VCaP (cell line): ENCODE results near the gene INKA2.
A peak's percentile ranks its signal among the peaks of the same experiment; 100 is the strongest.

Experiments used
- H3K27ac ChIP-seq: fragments of 450-650 bp; 2 replicates; pipeline ENCODE4 v1.5.1; 2017
- TF ChIP-seq, protein P1 (sequence below): fragments of 450-650 bp; conservative IDR thresholded peaks from 2 replicates; pipeline ENCODE4 v1.5.1; 2017; ENCODE audit warnings: mild to moderate bottlenecking, moderate library complexity

INKA2 gene

DNA sequence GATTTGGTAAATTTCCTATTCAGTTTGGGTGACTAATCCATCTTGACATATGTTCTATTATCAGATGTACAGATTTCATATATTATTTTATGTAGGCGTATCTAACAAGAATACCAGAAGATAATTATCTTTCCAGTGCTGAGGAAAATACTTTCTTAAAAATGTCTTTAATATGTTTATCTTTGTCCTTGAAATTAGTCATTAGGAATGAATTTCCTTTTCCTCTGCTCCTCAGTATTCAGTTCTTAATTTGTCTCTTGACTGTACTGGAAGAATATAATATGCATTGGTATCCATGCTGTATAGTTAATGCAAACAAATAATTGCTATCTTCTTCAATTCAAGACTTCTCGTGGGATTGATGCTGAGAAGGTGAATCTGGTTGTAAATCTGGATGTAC, 23.1 kb upstream of the INKA2 start:
- TF ChIP-seq, protein P1, sequence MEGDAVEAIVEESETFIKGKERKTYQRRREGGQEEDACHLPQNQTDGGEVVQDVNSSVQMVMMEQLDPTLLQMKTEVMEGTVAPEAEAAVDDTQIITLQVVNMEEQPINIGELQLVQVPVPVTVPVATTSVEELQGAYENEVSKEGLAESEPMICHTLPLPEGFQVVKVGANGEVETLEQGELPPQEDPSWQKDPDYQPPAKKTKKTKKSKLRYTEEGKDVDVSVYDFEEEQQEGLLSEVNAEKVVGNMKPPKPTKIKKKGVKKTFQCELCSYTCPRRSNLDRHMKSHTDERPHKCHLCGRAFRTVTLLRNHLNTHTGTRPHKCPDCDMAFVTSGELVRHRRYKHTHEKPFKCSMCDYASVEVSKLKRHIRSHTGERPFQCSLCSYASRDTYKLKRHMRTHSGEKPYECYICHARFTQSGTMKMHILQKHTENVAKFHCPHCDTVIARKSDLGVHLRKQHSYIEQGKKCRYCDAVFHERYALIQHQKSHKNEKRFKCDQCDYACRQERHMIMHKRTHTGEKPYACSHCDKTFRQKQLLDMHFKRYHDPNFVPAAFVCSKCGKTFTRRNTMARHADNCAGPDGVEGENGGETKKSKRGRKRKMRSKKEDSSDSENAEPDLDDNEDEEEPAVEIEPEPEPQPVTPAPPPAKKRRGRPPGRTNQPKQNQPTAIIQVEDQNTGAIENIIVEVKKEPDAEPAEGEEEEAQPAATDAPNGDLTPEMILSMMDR = no peak
- H3K27ac ChIP-seq = no peak overlapping the region

DNA sequence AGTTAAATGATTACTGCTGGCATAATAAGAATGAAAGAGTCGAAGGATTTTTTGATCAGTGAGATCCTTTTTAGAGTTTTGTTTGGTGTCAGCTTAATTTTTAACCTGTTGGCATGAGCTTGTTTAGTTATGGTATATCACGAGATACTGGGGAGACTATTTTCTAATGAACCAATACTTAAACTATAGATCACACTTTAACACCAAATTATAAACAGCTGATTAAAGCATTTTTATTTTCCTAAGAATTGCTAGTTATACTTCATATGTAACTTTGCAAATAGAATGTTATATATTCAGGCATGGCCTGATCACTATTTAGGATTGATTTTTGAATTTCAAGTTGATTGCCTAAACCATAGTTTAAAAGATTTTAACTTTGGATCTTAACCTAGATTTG, 22.5 kb upstream of the INKA2 start:
- TF ChIP-seq, protein P1 = no peak
- H3K27ac ChIP-seq = no peak overlapping the region

DNA sequence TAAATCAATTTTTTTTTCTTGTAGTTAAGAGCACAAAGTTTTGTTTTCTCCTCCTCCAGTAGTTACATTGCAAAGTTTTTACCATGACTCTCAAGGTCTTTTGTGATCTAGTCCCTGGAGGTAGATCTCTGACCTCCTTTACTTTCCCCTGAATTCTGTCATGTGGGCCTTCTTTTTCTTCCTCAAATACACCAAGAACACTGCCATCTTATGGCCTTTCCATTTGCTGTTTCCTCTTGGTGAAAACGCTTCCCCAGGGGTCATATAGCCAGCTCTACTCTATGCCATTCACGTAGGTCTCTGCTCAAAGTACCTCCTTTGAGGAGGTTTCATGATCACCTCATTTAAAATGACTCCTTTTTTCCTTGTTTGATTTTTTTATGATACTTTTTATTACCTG, 19.2 kb upstream of the INKA2 start:
- TF ChIP-seq, protein P1 = peak; percentile 32; the same call in 1 of the 2 replicates
- no peak overlapping the region for H3K27ac ChIP-seq

DNA sequence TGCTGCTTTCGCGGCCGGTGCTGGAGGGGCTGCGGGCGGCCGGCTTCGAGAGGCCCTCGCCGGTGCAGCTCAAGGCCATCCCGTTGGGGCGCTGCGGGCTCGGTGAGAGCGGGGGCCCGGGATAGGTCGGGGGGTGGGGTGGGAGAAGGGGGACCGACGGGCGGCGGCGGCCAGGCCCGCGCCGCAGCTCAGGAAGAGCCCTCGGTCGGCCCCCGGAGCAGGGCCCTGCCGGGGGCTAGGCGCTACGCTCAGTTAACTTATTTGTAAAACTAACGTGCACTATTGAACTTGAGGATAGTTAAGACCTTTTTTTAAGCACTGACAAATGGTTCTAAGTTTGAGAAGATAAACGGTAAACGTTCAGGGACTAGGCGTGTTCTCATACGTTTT, 16.9 kb upstream of the INKA2 start:
- H3K27ac ChIP-seq = peak overlapping the region; percentile 99
- TF ChIP-seq, protein P1 = no peak

DNA sequence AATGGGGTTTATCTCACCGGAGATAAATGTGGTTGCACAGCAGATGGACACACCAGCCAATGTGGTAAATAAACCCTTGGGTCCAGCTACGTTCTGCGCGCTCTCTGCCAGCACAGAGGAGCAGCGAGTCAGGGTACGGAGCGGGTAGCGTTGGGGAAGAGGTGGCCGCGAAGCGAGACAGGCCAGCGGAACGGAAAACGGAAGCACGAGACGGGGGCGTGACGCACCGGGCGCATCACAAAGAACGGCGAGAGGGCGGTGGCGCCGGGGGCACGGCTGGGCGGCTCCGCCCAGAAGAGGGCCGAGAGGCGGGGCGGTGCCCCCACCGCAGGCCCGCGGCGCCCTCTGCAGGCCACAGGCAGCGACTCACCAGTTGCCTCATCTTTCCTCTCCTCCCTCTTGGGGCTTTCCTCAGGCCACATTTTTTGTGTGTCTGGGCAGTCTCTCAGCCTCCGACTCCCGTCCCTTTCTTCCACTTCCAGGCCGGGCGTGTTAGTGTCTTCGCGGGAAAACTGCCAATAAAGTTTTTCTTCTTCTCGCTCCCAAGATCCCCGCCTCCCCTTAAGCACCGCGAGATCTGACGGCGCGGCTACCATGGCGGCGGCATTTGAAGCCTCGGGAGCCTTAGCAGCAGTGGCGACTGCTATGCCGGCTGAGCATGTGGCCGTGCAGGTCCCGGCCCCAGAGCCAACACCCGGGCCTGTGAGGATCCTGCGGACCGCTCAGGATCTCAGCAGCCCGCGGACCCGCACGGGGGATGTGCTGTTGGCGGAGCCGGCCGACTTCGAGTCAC, 16.3 kb upstream of the INKA2 start, which contains the start of gene DDX20:
Gene DDX20, plus strand, starts transcription at position 571 of the 793 bp plus-strand sequence. Its CDS starts 24 bp downstream, at position 595.
- TF ChIP-seq, protein P1 = peak; percentile 95

DNA sequence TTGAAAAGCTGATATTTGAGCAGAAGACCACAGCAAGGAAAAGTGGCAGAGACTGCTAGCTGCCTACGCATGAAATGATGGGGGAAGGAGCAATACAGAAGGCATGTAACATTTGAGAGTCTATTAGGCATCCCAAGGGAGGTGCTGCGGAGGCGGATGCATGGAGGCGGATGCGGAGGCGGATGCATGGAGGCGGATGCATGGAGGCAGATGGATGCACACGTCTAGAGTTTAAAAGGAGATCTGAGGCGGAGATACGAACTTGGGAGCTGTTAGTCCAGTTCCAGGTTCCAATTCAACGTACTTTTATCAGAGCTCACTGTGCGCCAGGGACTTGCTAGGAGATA, 15.8 kb upstream of the INKA2 start:
- H3K27ac ChIP-seq = peak overlapping the region; percentile 99
- TF ChIP-seq, protein P1 = no peak

More for the DNA sequence above, 16.3 kb upstream of the INKA2 start, which contains the start of gene DDX20:
- peak within 1 kb of the TSS; percentile 99 for H3K27ac ChIP-seq

DNA sequence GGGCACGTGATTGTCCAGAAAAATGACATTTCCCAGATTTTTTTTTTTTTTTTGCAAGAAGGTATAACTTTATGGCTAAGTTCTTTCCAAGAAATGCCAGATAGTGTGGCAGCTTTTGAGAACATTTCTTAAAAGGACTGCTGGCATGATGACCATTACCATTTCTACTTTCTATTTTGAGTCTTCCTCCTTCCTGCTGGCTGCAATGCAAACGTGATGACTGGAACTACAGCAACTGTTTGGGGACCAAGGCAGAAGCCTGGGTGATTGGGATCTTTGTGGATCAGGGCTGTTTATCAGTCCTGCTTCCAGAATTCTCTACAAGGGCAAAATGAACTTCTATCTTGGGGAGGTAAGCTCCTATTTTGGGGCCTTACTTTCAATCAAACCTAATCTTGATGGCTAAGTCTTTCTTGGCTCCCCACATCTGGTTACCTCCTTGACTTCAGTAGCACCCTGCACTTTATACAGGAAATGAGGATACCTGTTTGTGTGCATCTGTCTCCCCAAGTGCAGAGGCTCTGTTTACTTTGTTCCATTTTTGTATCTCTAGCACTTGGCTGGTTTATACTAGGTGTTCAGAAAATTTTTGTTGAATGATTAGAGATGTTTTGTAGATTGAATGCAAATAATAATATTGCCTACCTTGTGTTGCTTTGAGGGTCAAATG, 12.8 kb upstream of the INKA2 start:
- TF ChIP-seq, protein P1 = no peak
- H3K27ac ChIP-seq = no peak overlapping the region
